Astrocyte (in vitro differentiated cells and primary cell): ENCODE measurements around the gene HSPA9. TPM values are rescaled to one million over a fixed set of nuclear protein-coding genes. Genes with fewer than 3 reads are reported as not detected.

Experiments used
- DNase-seq: peaks from one replicate; pipeline ENCODE4 v3.0.0-alpha.2; 2010; ENCODE audit warnings: low read depth
- FAIRE-seq: peaks from 2 replicates; lab custom pipeline; 2011; peaks lifted over from hg19 to GRCh38; lab: Jason Lieb, UNC
- H2AFZ ChIP-seq: 2 replicates; pipeline ENCODE4 v1.6.0; 2012; ENCODE audit warnings: low read depth, low read length, inconsistent platforms
- H3K27ac ChIP-seq: 2 replicates; pipeline ENCODE4 v1.5.1; 2011; ENCODE audit warnings: low read depth, low read length, inconsistent platforms
- H3K27me3 ChIP-seq: 2 replicates; pipeline ENCODE4 v1.6.0; 2011; ENCODE audit warnings: low read length, inconsistent platforms; ENCODE audit not compliant: insufficient read depth
- H3K36me3 ChIP-seq: 2 replicates; pipeline ENCODE4 v1.5.1; 2011; ENCODE audit warnings: low read length, inconsistent platforms; ENCODE audit not compliant: insufficient read depth
- H3K4me1 ChIP-seq: 2 replicates; pipeline ENCODE4 v1.5.1; 2011; ENCODE audit warnings: low read length, inconsistent platforms; ENCODE audit not compliant: insufficient read depth
- H3K4me2 ChIP-seq: 2 replicates; pipeline ENCODE4 v1.6.0; 2012; ENCODE audit warnings: low read length, inconsistent platforms
- H3K4me3 ChIP-seq: 2 replicates; pipeline ENCODE4 v1.5.1; 2011; ENCODE audit warnings: low read depth, mild to moderate bottlenecking, low read length, inconsistent platforms; ENCODE audit not compliant: insufficient read depth
- H3K79me2 ChIP-seq: 2 replicates; pipeline ENCODE4 v1.6.0; 2012; ENCODE audit warnings: mild to moderate bottlenecking, low read length, inconsistent platforms; ENCODE audit not compliant: insufficient read depth
- H3K9ac ChIP-seq: 2 replicates; pipeline ENCODE4 v1.6.0; 2012; ENCODE audit warnings: mild to moderate bottlenecking, low read length, inconsistent platforms
- H3K9me3 ChIP-seq: 2 replicates; pipeline ENCODE4 v1.5.1; 2012; ENCODE audit warnings: low read depth, mild to moderate bottlenecking, low read length, inconsistent platforms; ENCODE audit not compliant: insufficient read depth
- H4K20me1 ChIP-seq: 2 replicates; pipeline ENCODE4 v1.6.0; 2012; ENCODE audit warnings: low read length, inconsistent platforms; ENCODE audit not compliant: insufficient read depth
- H3K27ac Mint-ChIP-seq: one replicate; pipeline ENCODE4 v1.8.0; 2021; ENCODE audit warnings: mild to moderate bottlenecking, mixed read lengths; ENCODE audit not compliant: unreplicated experiment
- H3K27me3 Mint-ChIP-seq: one replicate; pipeline ENCODE4 v1.8.0; 2021; ENCODE audit warnings: low read depth, mixed read lengths; ENCODE audit not compliant: unreplicated experiment
- H3K36me3 Mint-ChIP-seq: one replicate; pipeline ENCODE4 v1.8.0; 2021; ENCODE audit warnings: low read depth, mixed read lengths; ENCODE audit not compliant: unreplicated experiment
- H3K4me1 Mint-ChIP-seq: one replicate; pipeline ENCODE4 v1.8.0; 2021; ENCODE audit warnings: low read depth, mixed read lengths; ENCODE audit not compliant: unreplicated experiment
- H3K4me3 Mint-ChIP-seq: one replicate; pipeline ENCODE4 v1.8.0; 2021; ENCODE audit warnings: mild to moderate bottlenecking, moderate library complexity, mixed read lengths; ENCODE audit not compliant: unreplicated experiment
- H3K9me3 Mint-ChIP-seq: one replicate; pipeline ENCODE4 v1.8.0; 2021; ENCODE audit warnings: mild to moderate bottlenecking, mixed read lengths; ENCODE audit not compliant: unreplicated experiment
- EZH2 ChIP-seq: IDR thresholded peaks from 2 replicates; pipeline ENCODE4 v1.6.1; 2012; ENCODE audit warnings: mild to moderate bottlenecking, low read length, inconsistent platforms; ENCODE audit not compliant: insufficient read depth
- total RNA-seq: library from RNA; stranded (reverse); gene quantifications from 2 replicates; pipeline ENCODE4 v1.2.1, GENCODE V29; 2021
- TF ChIP-seq, protein P1 (sequence below): IDR thresholded peaks from 2 replicates; pipeline ENCODE4 v1.5.1; 2011; ENCODE audit warnings: low read depth, mild to moderate bottlenecking, inconsistent platforms, low read length, moderate library complexity; ENCODE audit not compliant: insufficient read depth

HSPA9 gene
- total RNA-seq, 1 donor from 2014 or later: 266 TPM

- no peak overlapping the region for H3K4me3 ChIP-seq
- H3K9ac ChIP-seq: no peak overlapping the region
- H3K4me2 ChIP-seq: no peak overlapping the region
- H3K9me3 ChIP-seq: no peaks in the 10 kb centered on the region
- TF ChIP-seq, protein P1, sequence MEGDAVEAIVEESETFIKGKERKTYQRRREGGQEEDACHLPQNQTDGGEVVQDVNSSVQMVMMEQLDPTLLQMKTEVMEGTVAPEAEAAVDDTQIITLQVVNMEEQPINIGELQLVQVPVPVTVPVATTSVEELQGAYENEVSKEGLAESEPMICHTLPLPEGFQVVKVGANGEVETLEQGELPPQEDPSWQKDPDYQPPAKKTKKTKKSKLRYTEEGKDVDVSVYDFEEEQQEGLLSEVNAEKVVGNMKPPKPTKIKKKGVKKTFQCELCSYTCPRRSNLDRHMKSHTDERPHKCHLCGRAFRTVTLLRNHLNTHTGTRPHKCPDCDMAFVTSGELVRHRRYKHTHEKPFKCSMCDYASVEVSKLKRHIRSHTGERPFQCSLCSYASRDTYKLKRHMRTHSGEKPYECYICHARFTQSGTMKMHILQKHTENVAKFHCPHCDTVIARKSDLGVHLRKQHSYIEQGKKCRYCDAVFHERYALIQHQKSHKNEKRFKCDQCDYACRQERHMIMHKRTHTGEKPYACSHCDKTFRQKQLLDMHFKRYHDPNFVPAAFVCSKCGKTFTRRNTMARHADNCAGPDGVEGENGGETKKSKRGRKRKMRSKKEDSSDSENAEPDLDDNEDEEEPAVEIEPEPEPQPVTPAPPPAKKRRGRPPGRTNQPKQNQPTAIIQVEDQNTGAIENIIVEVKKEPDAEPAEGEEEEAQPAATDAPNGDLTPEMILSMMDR: no peak
- no peak for TF ChIP-seq EZH2
- H3K79me2 ChIP-seq: no peaks in the 10 kb centered on the region
- H3K4me1 ChIP-seq: peaks cover 6% of the 10 kb centered on the region
- no peak overlapping the region for H3K27ac ChIP-seq
- Mint-ChIP-seq H3K27ac (no peak overlapping the region), H3K36me3 (no peaks in the 10 kb centered on the region), H3K4me3 (no peak overlapping the region), H3K9me3 (no peaks in the 10 kb centered on the region), H3K27me3 (peaks cover 8% of the 10 kb centered on the region), H3K4me1 (peaks cover 32% of the 10 kb centered on the region)
- H4K20me1 ChIP-seq: no peaks in the 10 kb centered on the region
- H3K36me3 ChIP-seq: no peaks in the 10 kb centered on the region
- no peak overlapping the region for H2AFZ ChIP-seq
- FAIRE-seq (no peak), DNase-seq (no peak)
- peaks cover 24% of the 10 kb centered on the region for H3K27me3 ChIP-seq
Observed at GRCh38 chr5:138606378-138607064, 31.3 kb upstream of the HSPA9 start.

DNA sequence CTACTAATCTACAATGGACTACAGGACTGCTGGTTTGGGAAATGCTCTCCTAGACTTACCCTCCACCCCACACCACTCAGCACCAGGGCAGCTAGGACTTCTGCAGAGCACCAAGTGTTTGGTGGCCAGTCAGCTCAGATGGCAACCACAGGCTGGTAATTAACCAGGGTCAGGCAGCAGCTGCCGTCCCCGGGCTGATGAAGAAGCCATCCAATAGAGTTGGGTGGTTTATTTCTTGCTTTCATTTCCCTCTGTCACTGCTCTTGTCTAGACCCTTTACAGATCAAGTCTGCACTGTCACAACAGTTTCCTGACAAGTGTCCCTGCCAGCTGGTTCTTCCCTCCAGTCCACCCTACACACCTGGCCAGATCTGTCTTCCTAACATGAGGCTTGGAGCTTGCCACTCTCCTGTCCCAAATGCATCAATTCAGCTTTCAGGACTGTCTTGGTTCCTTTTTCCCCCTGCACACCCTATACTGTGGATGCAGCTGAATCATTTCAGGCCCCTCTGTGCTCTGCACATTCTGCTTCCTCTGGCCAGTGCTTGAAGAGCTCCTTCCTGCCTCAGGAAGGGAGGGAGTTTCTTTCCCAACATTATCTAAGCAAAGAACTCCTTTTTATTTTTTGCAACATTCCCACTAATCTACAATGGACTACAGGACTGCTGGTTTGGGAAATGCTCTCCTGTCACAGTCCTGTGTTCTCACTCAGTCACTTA, 30.2 kb upstream of the HSPA9 start:
- Histone ChIP-seq H3K4me1 (no peaks in the 10 kb centered on the region), H3K4me3 (no peak overlapping the region), H3K27me3 (peaks cover 27% of the 10 kb centered on the region), H3K9ac (no peak overlapping the region), H3K9me3 (no peaks in the 10 kb centered on the region), H3K4me2 (no peak overlapping the region), H2AFZ (no peak overlapping the region), H3K36me3 (no peaks in the 10 kb centered on the region), H3K27ac (no peak overlapping the region), H3K79me2 (no peaks in the 10 kb centered on the region), H4K20me1 (no peaks in the 10 kb centered on the region)
- H3K36me3 Mint-ChIP-seq: no peaks in the 10 kb centered on the region
- no peak overlapping the region for H3K27ac Mint-ChIP-seq
- no peak for TF ChIP-seq EZH2
- TF ChIP-seq, protein P1: no peak
- no peaks in the 10 kb centered on the region for H3K9me3 Mint-ChIP-seq
- H3K4me3 Mint-ChIP-seq: no peak overlapping the region
- no peak for FAIRE-seq
- H3K4me1 Mint-ChIP-seq: peaks cover 28% of the 10 kb centered on the region
- no peak for DNase-seq
- H3K27me3 Mint-ChIP-seq: peaks cover 8% of the 10 kb centered on the region
